Aorta (tissue), 4 donors: Measurements from ENCODE around the gene FRS3. TPM values are rescaled to one million over a fixed set of nuclear protein-coding genes. Genes with fewer than 3 reads are reported as not detected.

ENCODE experiments used
- polyA plus RNA-seq, 2 donors: library from polyadenylated mRNA; stranded (reverse); fragments of 200-250 nt; gene quantifications; one replicate each; pipeline ENCODE4 v1.2.3, GENCODE V29; 2013
- total RNA-seq, 2 donors: library from RNA; stranded (reverse); fragmentation: NEBNext Ultra II Directional; extraction: Animal tissue kit (Norgen Biotek cat#: 25700); gene quantifications; one replicate each; pipeline ENCODE4 v1.2.1, GENCODE V29; 2021
- donor health status: healthy with polysubstance abuse.
- donor health status: Bipolar disorder and iron deficiency.
- donor health status: DM: no; HTN: no; CAD: no.
- donor health status: DM: yes; HTN: yes; CAD: no.

FRS3 gene
- total and polyA plus RNA-seq, 4 donors, result 1.0 to 16.2 (median 4.5) TPM

Other genes with a start within 250 kb of the FRS3 start
- gene FOXP4, start 233.5 kb downstream of the FRS3 start, total RNA-seq, result 10 to 100 TPM; 31.6 to 36.2 TPM
- 10 to 100 TPM in 1 of 2 donors, 1 to 10 TPM in 1; 9.1 to 11.3 TPM for gene FOXP4, start 233.5 kb downstream of the FRS3 start, polyA plus RNA-seq
- 10 to 100 TPM in 1 of 2 donors, 1 to 10 TPM in 1; 9.3 to 22.3 TPM for gene MDFI, start 141.4 kb downstream of the FRS3 start, total RNA-seq
- gene MDFI, start 141.4 kb downstream of the FRS3 start, polyA plus RNA-seq, result 1 to 10 TPM in 1 of 2 donors, under 1 TPM in 1; 0.13 to 5.4 TPM
- 10 to 100 TPM; 22.2 to 32.1 TPM for gene TFEB, start 44.3 kb downstream of the FRS3 start, total RNA-seq
- gene TFEB, start 44.3 kb downstream of the FRS3 start, polyA plus RNA-seq, result 10 to 100 TPM in 1 of 2 donors, 1 to 10 TPM in 1; 7.3 to 20.9 TPM
- gene PGC, start 32.5 kb downstream of the FRS3 start, total RNA-seq, result under 1 TPM; 0.33 to 0.65 TPM
- 1 to 10 TPM; 1.1 to 2.5 TPM for gene PGC, start 32.5 kb downstream of the FRS3 start, polyA plus RNA-seq
- gene PRICKLE4, start 882 bp upstream of the FRS3 start, total RNA-seq, result 1 to 10 TPM; 3.5 to 8.8 TPM
- 1 to 10 TPM in 1 of 2 donors, under 1 TPM in 1; 0.61 to 1.5 TPM for gene PRICKLE4, start 882 bp upstream of the FRS3 start, polyA plus RNA-seq
- 10 to 100 TPM; 74.8 to 75.5 TPM for gene TOMM6, start 7.8 kb upstream of the FRS3 start, total RNA-seq
- 100 to 1,000 TPM; 213 to 236 TPM for gene TOMM6, start 7.8 kb upstream of the FRS3 start, polyA plus RNA-seq
- gene USP49, start 115.5 kb upstream of the FRS3 start, total RNA-seq, result 1 to 10 TPM; 2.3 to 5.3 TPM
- 1 to 10 TPM; 1.3 to 1.5 TPM for gene USP49, start 115.5 kb upstream of the FRS3 start, polyA plus RNA-seq
- 10 to 100 TPM; 11.7 to 16.1 TPM for gene MED20, start 141.2 kb upstream of the FRS3 start, total RNA-seq
- gene MED20, start 141.2 kb upstream of the FRS3 start, polyA plus RNA-seq, result 1 to 10 TPM; 6.1 to 7.5 TPM
- 10 to 100 TPM in 1 of 2 donors, 1 to 10 TPM in 1; 9.7 to 12.0 TPM for gene BYSL, start 141.6 kb upstream of the FRS3 start, total RNA-seq
- gene BYSL, start 141.6 kb upstream of the FRS3 start, polyA plus RNA-seq, result 1 to 10 TPM; 3.4 to 5.6 TPM
- gene CCND3, start 161.9 kb upstream of the FRS3 start, total RNA-seq, result 10 to 100 TPM; 47.8 to 51.4 TPM
- 10 to 100 TPM; 45.2 to 48.3 TPM for gene CCND3, start 161.9 kb upstream of the FRS3 start, polyA plus RNA-seq